Body of pancreas (tissue), 4 donors: ENCODE results near the gene PNLDC1.

Experiments used
- POLR2A ChIP-seq, 3 donors: fragments of 450-650 bp; IDR thresholded peaks; one replicate each; pipeline ENCODE4 v1.6.1; 2016; ENCODE audit warnings: antibody characterized with exemption in 3 of 3, mild to moderate bottlenecking in 2 of 3
- TF ChIP-seq, protein P1 (sequence below), 7 experiments: fragments of 450-650 bp in 4 of 7; fragments of 200-600 bp in 3 of 7; sonication (generic) in 3 of 7; IDR thresholded peaks; one replicate each; pipeline ENCODE4 v1.5.1; 2016 to 2019; ENCODE audit warnings: antibody characterized with exemption in 7 of 7

DNA sequence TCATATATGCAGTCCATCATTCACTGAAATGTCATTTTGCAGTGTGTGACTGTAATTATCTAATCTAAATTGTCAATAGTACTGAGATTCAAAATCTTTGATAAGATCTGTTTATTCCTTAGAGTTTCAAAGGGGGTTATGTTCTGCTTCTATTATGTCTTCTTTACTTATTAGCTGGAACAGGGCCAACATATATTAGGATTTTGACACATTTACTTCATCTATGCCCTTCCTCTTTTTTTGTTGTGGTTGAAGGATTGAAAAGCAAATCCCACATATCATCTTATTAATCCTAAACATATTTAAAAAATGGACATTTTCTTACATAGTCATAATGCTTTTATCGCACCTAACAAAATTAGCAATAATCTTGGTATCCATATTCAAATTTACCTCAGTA is 60.4 kb downstream of the PNLDC1 start:
- TF ChIP-seq, protein P1, sequence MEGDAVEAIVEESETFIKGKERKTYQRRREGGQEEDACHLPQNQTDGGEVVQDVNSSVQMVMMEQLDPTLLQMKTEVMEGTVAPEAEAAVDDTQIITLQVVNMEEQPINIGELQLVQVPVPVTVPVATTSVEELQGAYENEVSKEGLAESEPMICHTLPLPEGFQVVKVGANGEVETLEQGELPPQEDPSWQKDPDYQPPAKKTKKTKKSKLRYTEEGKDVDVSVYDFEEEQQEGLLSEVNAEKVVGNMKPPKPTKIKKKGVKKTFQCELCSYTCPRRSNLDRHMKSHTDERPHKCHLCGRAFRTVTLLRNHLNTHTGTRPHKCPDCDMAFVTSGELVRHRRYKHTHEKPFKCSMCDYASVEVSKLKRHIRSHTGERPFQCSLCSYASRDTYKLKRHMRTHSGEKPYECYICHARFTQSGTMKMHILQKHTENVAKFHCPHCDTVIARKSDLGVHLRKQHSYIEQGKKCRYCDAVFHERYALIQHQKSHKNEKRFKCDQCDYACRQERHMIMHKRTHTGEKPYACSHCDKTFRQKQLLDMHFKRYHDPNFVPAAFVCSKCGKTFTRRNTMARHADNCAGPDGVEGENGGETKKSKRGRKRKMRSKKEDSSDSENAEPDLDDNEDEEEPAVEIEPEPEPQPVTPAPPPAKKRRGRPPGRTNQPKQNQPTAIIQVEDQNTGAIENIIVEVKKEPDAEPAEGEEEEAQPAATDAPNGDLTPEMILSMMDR (IDR thresholded peaks at IDR 0.05): no peak
- TF ChIP-seq POLR2A (IDR thresholded peaks at IDR 0.05): no peak
